Ectodermal cell (in vitro differentiated cells): ENCODE results near the gene CSTPP1.
"Not testable (repeated sequence)": the region's sequence is repeated elsewhere in the genome, so short reads cannot be mapped to it uniquely, and the experiment has no call there.

Source experiments
- H3K27ac ChIP-seq: 2 replicates; pipeline ENCODE4 v1.7.0; 2013; ENCODE audit warnings: mild to moderate bottlenecking, low read depth, low read length; ENCODE audit not compliant: insufficient read depth, poor library complexity, severe bottlenecking
- H3K27me3 ChIP-seq: 2 replicates; pipeline ENCODE4 v1.7.0; 2013; ENCODE audit warnings: mild to moderate bottlenecking, low read length; ENCODE audit not compliant: insufficient read depth, control insufficient read depth, poor library complexity, severe bottlenecking
- H3K36me3 ChIP-seq: one replicate; pipeline ENCODE4 v1.7.0; 2013; ENCODE audit warnings: low read length; ENCODE audit not compliant: control insufficient read depth, insufficient read depth
- H3K4me1 ChIP-seq: one replicate; pipeline ENCODE4 v1.7.0; 2013; ENCODE audit warnings: low read length; ENCODE audit not compliant: control insufficient read depth, insufficient read depth
- H3K4me3 ChIP-seq: 2 replicates; pipeline ENCODE4 v1.7.0; 2013; ENCODE audit warnings: low read depth, low read length, control low read depth; ENCODE audit not compliant: insufficient read depth
- H3K9me3 ChIP-seq: 2 replicates; pipeline ENCODE4 v1.7.0; 2013; ENCODE audit warnings: mild to moderate bottlenecking, low read length, moderate library complexity; ENCODE audit not compliant: control insufficient read depth
- WGBS, 2 experiments: methylation state at CpG; one replicate each; pipeline ENCODE4 v1.1.7; 2013; ENCODE audit warnings: missing lambda C conversion rate in 2 of 2; 5-methylcytosine and 5-hydroxymethylcytosine counted together

Gene CSTPP1

GRCh38 chr11:47206577-47206976 lies 270.0 kb downstream of the CSTPP1 start:
- 89 to 95% methylated on average over 5 of the region's 5 CpGs for WGBS, 2 experiments
- H3K27me3 ChIP-seq, H3K4me3 ChIP-seq, H3K27ac ChIP-seq, H3K4me1 ChIP-seq, H3K9me3 ChIP-seq, H3K36me3 ChIP-seq: not testable (repeated sequence)

GRCh38 chr11:47207459-47207858 lies 270.9 kb downstream of the CSTPP1 start:
- no peak overlapping the region for H3K4me3 ChIP-seq
- no peaks in the 10 kb centered on the region for H3K4me1 ChIP-seq
- no peaks in the 10 kb centered on the region for H3K27me3 ChIP-seq
- no peaks in the 10 kb centered on the region for H3K9me3 ChIP-seq
- WGBS, 2 experiments, result 88 to 94% methylated on average over 6 of the region's 6 CpGs
- H3K27ac ChIP-seq, result no peak overlapping the region
- no peaks in the 10 kb centered on the region for H3K36me3 ChIP-seq

DNA sequence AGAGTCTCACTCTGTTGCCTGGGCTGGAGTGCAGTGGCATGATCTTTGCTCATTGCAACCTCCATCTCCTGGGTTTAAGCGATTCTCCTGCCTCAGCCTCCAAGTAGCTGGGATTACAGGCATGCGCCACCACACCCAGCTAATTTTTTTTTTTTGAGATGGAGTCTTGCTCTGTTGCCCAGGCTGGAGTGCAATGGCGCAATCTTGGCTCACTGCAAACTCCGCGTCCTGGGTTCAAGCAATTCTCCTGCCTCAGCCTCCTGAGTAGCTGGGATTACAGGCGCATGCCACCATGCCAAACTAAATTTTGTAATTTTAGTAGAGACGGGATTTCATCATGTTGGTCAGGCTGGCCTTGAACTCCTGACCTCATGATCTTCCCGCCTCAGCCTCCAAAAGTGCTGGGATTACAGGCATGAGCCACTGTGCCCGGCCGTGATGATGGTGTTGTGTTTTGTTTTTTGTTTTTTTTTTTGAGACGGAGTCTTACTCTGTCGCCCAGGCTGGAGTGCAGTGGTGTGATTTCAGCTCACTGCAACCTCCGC lies 271.5 kb downstream of the CSTPP1 start:
- H3K36me3 ChIP-seq, H3K9me3 ChIP-seq, H3K27ac ChIP-seq, H3K4me1 ChIP-seq, H3K27me3 ChIP-seq, H3K4me3 ChIP-seq: not testable (repeated sequence)
- WGBS, 2 experiments, result 93 to 95% methylated on average over 13 of the region's 13 CpGs

- Histone ChIP-seq H3K36me3 (no peaks in the 10 kb centered on the region), H3K27me3 (no peaks in the 10 kb centered on the region), H3K4me3 (no peak overlapping the region), H3K9me3 (no peaks in the 10 kb centered on the region), H3K27ac (no peak overlapping the region), H3K4me1 (no peaks in the 10 kb centered on the region)
- WGBS, 2 experiments, result 94% methylated on average over 5 of the region's 5 CpGs
These were observed 272.1 kb downstream of the CSTPP1 start for GRCh38 chr11:47208628-47209027.
